IMR-90 (cell line): ENCODE results near the gene LRRTM4. TPM values are rescaled to one million over a fixed set of nuclear protein-coding genes. Genes with fewer than 3 reads are reported as not detected.

Experiments
- ATAC-seq: fragments of 200-7000 bp; cut with Tn5 transposase; 2 replicates; pipeline ENCODE4 v1.9.1; 2020; ENCODE audit warnings: low read depth, mild to moderate bottlenecking, moderate library complexity
- BruUV-seq: library from RNA; stranded (reverse); fragments of 400-500 nt; replicated peaks from 2 replicates; lab custom pipeline; 2021; lab: Mats Ljungman, UMichigan
- CTCF ChIA-PET: fragments of 300-600 bp; formaldehyde crosslinking; extraction: SDS; loops from one replicate; lab custom pipeline; 2021; ENCODE audit warnings: antibody characterized with exemption; lab: Yijun Ruan, JAX
- POLR2A ChIA-PET: fragments of 300-600 bp; sonication (Branson Sonifier 250); formaldehyde crosslinking; loops from one replicate; lab custom pipeline; 2022; ENCODE audit warnings: antibody characterized with exemption; ENCODE audit not compliant: unreplicated experiment; lab: Charles Lee
- DNase-seq: peaks from one replicate; pipeline ENCODE4 v3.0.0; 2013
- H2AFZ ChIP-seq: replicated peaks from 2 replicates; pipeline ENCODE3; 2013; ENCODE audit warnings: low read length, mild to moderate bottlenecking; ENCODE audit not compliant: poor library complexity
- H2AK5ac ChIP-seq: 2 replicates; pipeline ENCODE4 v1.6.1; 2013; ENCODE audit warnings: low read depth, low read length, inconsistent platforms
- H2AK9ac ChIP-seq: replicated peaks from 2 replicates; pipeline ENCODE3; 2013; ENCODE audit warnings: mild to moderate bottlenecking, low read depth, low read length, moderate library complexity; ENCODE audit not compliant: poor library complexity
- H2BK120ac ChIP-seq: 2 replicates; pipeline ENCODE4 v1.6.1; 2013; ENCODE audit warnings: low read depth, low read length, inconsistent platforms
- H2BK15ac ChIP-seq: 3 replicates; pipeline ENCODE4 v1.6.1; 2013; ENCODE audit warnings: low read depth, low read length, inconsistent platforms
- H2BK20ac ChIP-seq: 2 replicates; pipeline ENCODE4 v1.6.1; 2013; ENCODE audit warnings: low read depth, mild to moderate bottlenecking, inconsistent platforms, low read length, moderate library complexity
- H2BK5ac ChIP-seq: 2 replicates; pipeline ENCODE4 v1.6.1; 2013; ENCODE audit warnings: mild to moderate bottlenecking, low read depth, low read length, inconsistent platforms; ENCODE audit not compliant: poor library complexity, severe bottlenecking
- H3K14ac ChIP-seq: replicated peaks from 2 replicates; pipeline ENCODE4 v1.6.1; 2013; ENCODE audit warnings: low read depth, low read length, inconsistent platforms
- H3K18ac ChIP-seq: 2 replicates; pipeline ENCODE4 v1.6.1; 2013; ENCODE audit warnings: low read depth, low read length, control low read depth
- H3K23ac ChIP-seq: 2 replicates; pipeline ENCODE4 v1.6.1; 2013; ENCODE audit warnings: low read depth, low read length, inconsistent platforms
- H3K27ac ChIP-seq: 2 replicates; pipeline ENCODE4 v1.5.1; 2013; ENCODE audit warnings: mild to moderate bottlenecking, control low read depth, low read length; ENCODE audit not compliant: insufficient read depth
- H3K27me3 ChIP-seq: 2 replicates; pipeline ENCODE4 v1.6.1; 2013; ENCODE audit warnings: low read length; ENCODE audit not compliant: control insufficient read depth, insufficient read depth
- H3K36me3 ChIP-seq: 2 replicates; pipeline ENCODE4 v1.6.1; 2013; ENCODE audit warnings: low read length, mixed read lengths; ENCODE audit not compliant: control insufficient read depth, insufficient read depth
- H3K4ac ChIP-seq: 2 replicates; pipeline ENCODE4 v1.6.1; 2013; ENCODE audit warnings: low read depth, low read length, inconsistent platforms
- H3K4me1 ChIP-seq: 2 replicates; pipeline ENCODE4 v1.6.1; 2013; ENCODE audit warnings: low read length, mixed read lengths; ENCODE audit not compliant: control insufficient read depth, insufficient read depth
- H3K4me2 ChIP-seq: 2 replicates; pipeline ENCODE4 v1.6.1; 2013; ENCODE audit warnings: low read depth, mild to moderate bottlenecking, control low read depth, low read length, moderate library complexity
- H3K4me3 ChIP-seq: 2 replicates; pipeline ENCODE4 v1.5.1; 2013; ENCODE audit warnings: low read depth, mild to moderate bottlenecking, control low read depth, low read length, moderate library complexity; ENCODE audit not compliant: insufficient read depth
- H3K56ac ChIP-seq: 2 replicates; pipeline ENCODE4 v1.6.1; 2013; ENCODE audit warnings: low read length, inconsistent platforms; ENCODE audit not compliant: insufficient read depth; ENCODE audit errors: extremely low read depth
- H3K79me1 ChIP-seq, 2 experiments: 2 replicates each; pipeline ENCODE4 v1.6.1; 2013; ENCODE audit warnings: low read length in 2 of 2, inconsistent platforms in 1 of 2, low read depth in 1 of 2
- H3K9ac ChIP-seq: 2 replicates; pipeline ENCODE4 v1.6.1; 2013; ENCODE audit warnings: low read depth, low read length, control low read depth
- H3K9me1 ChIP-seq: 2 replicates; pipeline ENCODE4 v1.6.1; 2013; ENCODE audit warnings: low read length, inconsistent platforms; ENCODE audit not compliant: insufficient read depth
- H3K9me3 ChIP-seq: 2 replicates; pipeline ENCODE4 v1.6.1; 2013; ENCODE audit warnings: low read length; ENCODE audit not compliant: control insufficient read depth, insufficient read depth
- H4K20me1 ChIP-seq: 2 replicates; pipeline ENCODE4 v1.6.1; 2013; ENCODE audit warnings: low read length, inconsistent platforms; ENCODE audit not compliant: insufficient read depth
- H4K5ac ChIP-seq: 2 replicates; pipeline ENCODE4 v1.6.1; 2013; ENCODE audit warnings: mild to moderate bottlenecking, low read depth, low read length, control low read depth
- H4K8ac ChIP-seq, 2 experiments: 2 replicates each; pipeline ENCODE4 v1.6.1; 2013; ENCODE audit warnings: low read depth in 2 of 2, low read length in 2 of 2, control low read depth in 1 of 2, inconsistent platforms in 1 of 2
- H4K91ac ChIP-seq: 2 replicates; pipeline ENCODE4 v1.6.1; 2013; ENCODE audit warnings: low read depth, low read length, inconsistent platforms; ENCODE audit not compliant: insufficient read depth
- BHLHE40 ChIP-seq: fragments of 150-350 bp; IDR thresholded peaks from 2 replicates; pipeline ENCODE4 v1.6.1; 2016; ENCODE audit warnings: mild to moderate bottlenecking, low read depth, low read length
- CEBPB ChIP-seq: IDR thresholded peaks from 2 replicates; pipeline ENCODE4 v1.6.1; 2012; ENCODE audit warnings: low read depth, low read length, improper control_type of control experiment
- CHD1 ChIP-seq: IDR thresholded peaks from 2 replicates; pipeline ENCODE4 v1.6.1; 2012; ENCODE audit warnings: low read depth, low read length, improper control_type of control experiment
- ELK1 ChIP-seq: fragments of 150-350 bp; IDR thresholded peaks from 2 replicates; pipeline ENCODE4 v1.6.1; 2016; ENCODE audit warnings: low read depth, mild to moderate bottlenecking, low read length, moderate library complexity, borderline replicate concordance
- FOS ChIP-seq: fragments of 150-350 bp; IDR thresholded peaks from 2 replicates; pipeline ENCODE4 v1.6.1; 2016; ENCODE audit warnings: low read depth, low read length
- MAFK ChIP-seq: IDR thresholded peaks from 2 replicates; pipeline ENCODE4 v1.6.1; 2012; ENCODE audit warnings: low read depth, low read length, improper control_type of control experiment
- MAZ ChIP-seq: IDR thresholded peaks from 2 replicates; pipeline ENCODE4 v1.6.1; 2012; ENCODE audit warnings: low read depth, mild to moderate bottlenecking, low read length, improper control_type of control experiment, moderate library complexity, borderline replicate concordance
- MXI1 ChIP-seq: IDR thresholded peaks from 2 replicates; pipeline ENCODE4 v1.6.1; 2012; ENCODE audit warnings: low read depth, mild to moderate bottlenecking, low read length, moderate library complexity, borderline replicate concordance
- NFE2L2 ChIP-seq: fragments of 150-350 bp; IDR thresholded peaks from 2 replicates; pipeline ENCODE4 v1.6.1; 2016; ENCODE audit warnings: low read depth, mild to moderate bottlenecking, low read length
- POLR2A ChIP-seq: IDR thresholded peaks from 2 replicates; pipeline ENCODE4 v1.6.1; 2012; ENCODE audit warnings: mild to moderate bottlenecking, low read depth, low read length
- RAD21 ChIP-seq: IDR thresholded peaks from 2 replicates; pipeline ENCODE4 v1.6.1; 2012; ENCODE audit warnings: low read length, improper control_type of control experiment
- RCOR1 ChIP-seq: IDR thresholded peaks from 2 replicates; pipeline ENCODE4 v1.6.1; 2012; ENCODE audit warnings: mild to moderate bottlenecking, low read length, improper control_type of control experiment; ENCODE audit not compliant: insufficient replicate concordance
- RFX5 ChIP-seq: IDR thresholded peaks from 2 replicates; pipeline ENCODE4 v1.8.0; 2012; ENCODE audit warnings: low read depth, mild to moderate bottlenecking, low read length, moderate library complexity
- SMC3 ChIP-seq: fragments of 150-350 bp; IDR thresholded peaks from 2 replicates; pipeline ENCODE4 v1.6.1; 2016; ENCODE audit warnings: low read depth, mild to moderate bottlenecking, antibody characterized with exemption, low read length, moderate library complexity
- USF2 ChIP-seq: fragments of 150-350 bp; IDR thresholded peaks from 2 replicates; pipeline ENCODE4 v1.6.1; 2017; ENCODE audit warnings: mild to moderate bottlenecking, antibody characterized with exemption, low read length, low read depth
- WGBS, 2 experiments: methylation state at CpG; one replicate each; pipeline versions ENCODE4 v1.1.5 to v1.1.7; 2013; ENCODE audit warnings: missing lambda C conversion rate in 2 of 2; ENCODE audit not compliant: insufficient read length in 1 of 2; ENCODE audit errors: extremely low coverage in 2 of 2; 5-methylcytosine and 5-hydroxymethylcytosine counted together
- dilution Hi-C: fragments of 300-500 bp; cut with HindIII; formaldehyde crosslinking; loops from one replicate; pipeline ENCODE4 v1.14.3; 2018; ENCODE audit warnings: low sequenced_read_pairs; ENCODE audit not compliant: unreplicated experiment
- in situ Hi-C: fragments of 300-500 bp; cut with MboI; formaldehyde crosslinking; loops from 3 replicates; pipeline ENCODE4 v1.14.3; 2019; ENCODE audit warnings: low sequenced_read_pairs, inconsistent platforms, mixed read lengths
- intact Hi-C: fragments of 100-400 bp; cut with micrococcal nuclease; formaldehyde crosslinking; loops from 2 replicates; pipeline ENCODE4 v1.10.0; 2022
- polyA plus RNA-seq, 3 experiments: library from polyadenylated mRNA; depleted of rRNA; stranded (reverse); fragments of >200 nt; gene quantifications; 2 replicates each; pipeline ENCODE4 v1.2.3, GENCODE V29; 2012; ENCODE audit warnings: low replicate concordance in 1 of 3
- total RNA-seq: library from RNA; depleted of rRNA; stranded (reverse); fragments of >200 nt; gene quantifications from 2 replicates; pipeline ENCODE4 v1.2.3, GENCODE V29; 2012
- TF ChIP-seq, protein P1 (sequence below): conservative IDR thresholded peaks from 2 replicates; pipeline ENCODE4 v1.5.1; 2012; ENCODE audit warnings: mild to moderate bottlenecking, low read depth, low read length, improper control_type of control experiment

Gene LRRTM4
- total and polyA plus RNA-seq, 2 of the 4 experiments (the other 2 are of a cell fraction), result not detected

DNA sequence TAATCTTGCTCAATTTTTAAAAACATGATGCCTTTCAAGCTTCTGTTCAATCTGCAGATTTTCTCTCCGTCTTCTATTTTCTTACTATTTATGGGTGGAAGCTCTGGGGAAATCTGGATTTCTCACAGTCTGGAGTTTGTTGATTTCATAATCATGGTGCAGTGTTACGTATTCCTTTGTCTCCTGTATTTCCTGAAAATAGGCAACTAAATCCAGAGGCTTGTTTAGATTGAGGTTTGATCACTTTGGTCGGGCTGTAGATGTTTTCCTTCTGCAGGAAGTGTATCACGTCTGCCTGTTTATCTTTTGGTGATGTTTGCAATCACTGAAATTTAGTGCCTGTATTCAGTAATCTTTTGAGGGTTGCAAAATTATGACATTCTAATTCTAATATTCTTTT is 487.7 kb downstream of the LRRTM4 start:
- H2AFZ ChIP-seq, result no peak overlapping the region
- H2AK5ac ChIP-seq, result no peak overlapping the region
- no peak overlapping the region for H3K23ac ChIP-seq
- H3K27me3 ChIP-seq, result no peaks in the 10 kb centered on the region
- no peak overlapping the region for H2BK15ac ChIP-seq
- H3K9me3 ChIP-seq, result no peaks in the 10 kb centered on the region
- no peak overlapping the region for H3K14ac ChIP-seq
- in situ Hi-C loops (no loop called here), dilution Hi-C loops (no loop called here), intact Hi-C loops (no loop called here)
- no peaks in the 10 kb centered on the region for H3K79me1 ChIP-seq
- H4K8ac ChIP-seq, result no peak overlapping the region
- no peak overlapping the region for H4K5ac ChIP-seq
- H2AK9ac ChIP-seq, result no peak overlapping the region
- H4K91ac ChIP-seq, result no peak overlapping the region
- no peak overlapping the region for H3K9ac ChIP-seq
- no TSS peak for BruUV-seq
- no peaks in the 10 kb centered on the region for H3K36me3 ChIP-seq
- no peak overlapping the region for H3K18ac ChIP-seq
- no peak overlapping the region for H3K4me2 ChIP-seq
- CTCF ChIA-PET, result no interaction called here
- no peaks in the 10 kb centered on the region for H4K20me1 ChIP-seq
- no peaks in the 10 kb centered on the region for H3K4me1 ChIP-seq
- H2BK20ac ChIP-seq, result no peak overlapping the region
- TF ChIP-seq CEBPB (no peak), CHD1 (no peak), RAD21 (no peak), MAFK (no peak), POLR2A (no peak), SMC3 (no peak), FOS (no peak), USF2 (no peak), MXI1 (no peak), MAZ (no peak), ELK1 (no peak), NFE2L2 (no peak), BHLHE40 (no peak), RCOR1 (no peak), RFX5 (no peak)
- TF ChIP-seq, protein P1, sequence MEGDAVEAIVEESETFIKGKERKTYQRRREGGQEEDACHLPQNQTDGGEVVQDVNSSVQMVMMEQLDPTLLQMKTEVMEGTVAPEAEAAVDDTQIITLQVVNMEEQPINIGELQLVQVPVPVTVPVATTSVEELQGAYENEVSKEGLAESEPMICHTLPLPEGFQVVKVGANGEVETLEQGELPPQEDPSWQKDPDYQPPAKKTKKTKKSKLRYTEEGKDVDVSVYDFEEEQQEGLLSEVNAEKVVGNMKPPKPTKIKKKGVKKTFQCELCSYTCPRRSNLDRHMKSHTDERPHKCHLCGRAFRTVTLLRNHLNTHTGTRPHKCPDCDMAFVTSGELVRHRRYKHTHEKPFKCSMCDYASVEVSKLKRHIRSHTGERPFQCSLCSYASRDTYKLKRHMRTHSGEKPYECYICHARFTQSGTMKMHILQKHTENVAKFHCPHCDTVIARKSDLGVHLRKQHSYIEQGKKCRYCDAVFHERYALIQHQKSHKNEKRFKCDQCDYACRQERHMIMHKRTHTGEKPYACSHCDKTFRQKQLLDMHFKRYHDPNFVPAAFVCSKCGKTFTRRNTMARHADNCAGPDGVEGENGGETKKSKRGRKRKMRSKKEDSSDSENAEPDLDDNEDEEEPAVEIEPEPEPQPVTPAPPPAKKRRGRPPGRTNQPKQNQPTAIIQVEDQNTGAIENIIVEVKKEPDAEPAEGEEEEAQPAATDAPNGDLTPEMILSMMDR, result no peak
- H3K27ac ChIP-seq, result no peak overlapping the region
- no peaks in the 10 kb centered on the region for H3K9me1 ChIP-seq
- no peak overlapping the region for H2BK120ac ChIP-seq
- H2BK5ac ChIP-seq, result no peak overlapping the region
- POLR2A ChIA-PET, result no interaction called here
- no peak overlapping the region for H3K4ac ChIP-seq
- DNase-seq (no peak), ATAC-seq (no peak)
- WGBS, 2 experiments, result no CpG with 5 or more reads among the region's 4 CpGs
- no peak overlapping the region for H3K4me3 ChIP-seq
- no peak overlapping the region for H3K56ac ChIP-seq
